Measurements from ENCODE around the gene GSTO2. TPM values are rescaled to one million over a fixed set of nuclear protein-coding genes. Genes with fewer than 3 reads are reported as not detected.
A peak's percentile ranks its signal among the peaks of the same experiment; 100 is the strongest.

GSTO2 gene
- total and polyA plus RNA-seq, 10 of the 15 experiments (the other 5 are each of a cell fraction or from before 2014, with no cell fraction given): 0.16 to 0.86 (median 0.46) TPM

GRCh38 chr10:104349623-104350126 lies 80.7 kb downstream of the GSTO2 start (continued):
- TF ChIP-seq BCLAF1 (IDR thresholded peaks at IDR 0.05) (no peak), ZBTB4 (CRISPR knock-in tag; IDR thresholded peaks at IDR 0.05) (no peak), HSF1 (IDR thresholded peaks at IDR 0.05; ENCODE audit: low read depth, low read length) (no peak), CHD4 (IDR thresholded peaks at IDR 0.05) (no peak), GABPA (IDR thresholded peaks at IDR 0.05; ENCODE audit: low read depth) (no peak), PBX3 (IDR thresholded peaks at IDR 0.05; ENCODE audit: insufficient replicate concordance, low read depth, low read length) (no peak), ZBTB33 (IDR thresholded peaks at IDR 0.05) (no peak), EED (IDR thresholded peaks at IDR 0.05; ENCODE audit: low read depth) (peak; percentile 98), IRF5 (IDR thresholded peaks at IDR 0.05; ENCODE audit: borderline replicate concordance) (no peak), RBBP5 (conservative IDR thresholded peaks at IDR 0.05) (no peak), NR2C1 (IDR thresholded peaks at IDR 0.05) (no peak), ZNF207 (IDR thresholded peaks at IDR 0.05; ENCODE audit: borderline replicate concordance) (no peak), HCFC1 (IDR thresholded peaks at IDR 0.05; ENCODE audit: low read length) (no peak), NRF1 (conservative IDR thresholded peaks at IDR 0.05; ENCODE audit: low read depth, low read length) (no peak), CHD1 (IDR thresholded peaks at IDR 0.05; ENCODE audit: low read depth, low read length) (no peak), BMI1 (IDR thresholded peaks at IDR 0.05; ENCODE audit: borderline replicate concordance) (peak; percentile 56; the same call in 1 of the 2 replicates), KLF5 (IDR thresholded peaks at IDR 0.05; ENCODE audit: partially characterized antibody) (no peak), RUNX3 (IDR thresholded peaks at IDR 0.05; ENCODE audit: low read length) (peak; percentile 64), NR2F1 (conservative IDR thresholded peaks at IDR 0.05) (0 out of 2 replicates have a peak, but pooled peaks have one; percentile 25), RAD51 (IDR thresholded peaks at IDR 0.05) (no peak)

Data from GM12878 (cell line).